ENCODE measurements around the gene LGR4. TPM values are rescaled to one million over a fixed set of nuclear protein-coding genes. Genes with fewer than 3 reads are reported as not detected.

LGR4 gene
- total and polyA plus RNA-seq, 2 experiments from 2014 or later = 22.6 to 99.6 TPM

DNA sequence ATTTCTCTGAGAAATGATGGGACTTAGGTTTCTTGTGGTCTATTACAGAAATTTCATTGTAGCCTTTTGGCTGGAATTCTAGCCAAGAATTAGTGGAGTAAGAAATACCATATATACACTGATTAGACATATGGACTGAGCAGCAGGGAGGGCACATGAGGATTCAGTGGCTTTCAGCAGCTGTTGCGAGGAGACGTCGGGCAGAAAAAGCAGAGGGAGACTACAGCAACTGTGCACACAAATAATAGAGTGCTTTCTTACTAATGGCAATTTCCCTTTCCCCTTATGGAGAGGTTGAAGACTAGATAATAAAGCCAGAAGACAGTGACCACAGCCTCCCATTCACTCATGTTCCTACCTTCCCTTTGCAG is 74.2 kb downstream of the LGR4 start:
- H4K20me1 ChIP-seq (replicated peaks; ENCODE audit: insufficient read depth) = peaks cover 26% of the 10 kb centered on the region
- H3K36me3 ChIP-seq (ENCODE audit: insufficient read depth) = no peaks in the 10 kb centered on the region
- Mint-ChIP-seq H3K27me3 (ENCODE audit: insufficient read depth, low read depth, poor library complexity) (no peaks in the 10 kb centered on the region), H3K27ac (no peak overlapping the region), H3K9me3 (no peaks in the 10 kb centered on the region), H3K4me1 (peaks cover 36% of the 10 kb centered on the region), H3K4me3 (no peak overlapping the region), H3K36me3 (ENCODE audit: low read depth) (no peaks in the 10 kb centered on the region)
- no peak overlapping the region for H3K4me2 ChIP-seq
- H2AFZ ChIP-seq = no peak overlapping the region
- no peaks in the 10 kb centered on the region for H3K9me2 ChIP-seq (ENCODE audit: insufficient read depth)
- no peak overlapping the region for H3K27ac ChIP-seq (ENCODE audit: low read depth)
- no peaks in the 10 kb centered on the region for H3F3A ChIP-seq (replicated peaks; ENCODE audit: low read depth)
- TF ChIP-seq CREB1 (CRISPR knock-in tag; IDR thresholded peaks at IDR 0.05; ENCODE audit: low read depth) (no peak), EZH2 (IDR thresholded peaks at IDR 0.05; ENCODE audit: low read depth, unreplicated experiment) (no peak), CTCF (conservative IDR thresholded peaks at IDR 0.05; ENCODE audit: low read depth in 2 of 2) (no peak), EZH2phosphoT487 (IDR thresholded peaks at IDR 0.05; ENCODE audit: unreplicated experiment) (no peak), ZNF114 (CRISPR knock-in tag; IDR thresholded peaks at IDR 0.05) (no peak), STAT1 (IDR thresholded peaks at IDR 0.05; ENCODE audit: unreplicated experiment) (no peak), ZNF331 (CRISPR knock-in tag; IDR thresholded peaks at IDR 0.05; ENCODE audit: low read depth) (no peak), ETS1 (IDR thresholded peaks at IDR 0.05) (no peak), NANOG (IDR thresholded peaks at IDR 0.05; ENCODE audit: borderline replicate concordance) (no peak), REST (IDR thresholded peaks at IDR 0.05; ENCODE audit: unreplicated experiment) (no peak), POLR2AphosphoS5 (IDR thresholded peaks at IDR 0.05; ENCODE audit: low read depth) (no peak), JUNB (IDR thresholded peaks at IDR 0.05; ENCODE audit: unreplicated experiment) (no peak)
- TF ChIP-seq, protein P1, sequence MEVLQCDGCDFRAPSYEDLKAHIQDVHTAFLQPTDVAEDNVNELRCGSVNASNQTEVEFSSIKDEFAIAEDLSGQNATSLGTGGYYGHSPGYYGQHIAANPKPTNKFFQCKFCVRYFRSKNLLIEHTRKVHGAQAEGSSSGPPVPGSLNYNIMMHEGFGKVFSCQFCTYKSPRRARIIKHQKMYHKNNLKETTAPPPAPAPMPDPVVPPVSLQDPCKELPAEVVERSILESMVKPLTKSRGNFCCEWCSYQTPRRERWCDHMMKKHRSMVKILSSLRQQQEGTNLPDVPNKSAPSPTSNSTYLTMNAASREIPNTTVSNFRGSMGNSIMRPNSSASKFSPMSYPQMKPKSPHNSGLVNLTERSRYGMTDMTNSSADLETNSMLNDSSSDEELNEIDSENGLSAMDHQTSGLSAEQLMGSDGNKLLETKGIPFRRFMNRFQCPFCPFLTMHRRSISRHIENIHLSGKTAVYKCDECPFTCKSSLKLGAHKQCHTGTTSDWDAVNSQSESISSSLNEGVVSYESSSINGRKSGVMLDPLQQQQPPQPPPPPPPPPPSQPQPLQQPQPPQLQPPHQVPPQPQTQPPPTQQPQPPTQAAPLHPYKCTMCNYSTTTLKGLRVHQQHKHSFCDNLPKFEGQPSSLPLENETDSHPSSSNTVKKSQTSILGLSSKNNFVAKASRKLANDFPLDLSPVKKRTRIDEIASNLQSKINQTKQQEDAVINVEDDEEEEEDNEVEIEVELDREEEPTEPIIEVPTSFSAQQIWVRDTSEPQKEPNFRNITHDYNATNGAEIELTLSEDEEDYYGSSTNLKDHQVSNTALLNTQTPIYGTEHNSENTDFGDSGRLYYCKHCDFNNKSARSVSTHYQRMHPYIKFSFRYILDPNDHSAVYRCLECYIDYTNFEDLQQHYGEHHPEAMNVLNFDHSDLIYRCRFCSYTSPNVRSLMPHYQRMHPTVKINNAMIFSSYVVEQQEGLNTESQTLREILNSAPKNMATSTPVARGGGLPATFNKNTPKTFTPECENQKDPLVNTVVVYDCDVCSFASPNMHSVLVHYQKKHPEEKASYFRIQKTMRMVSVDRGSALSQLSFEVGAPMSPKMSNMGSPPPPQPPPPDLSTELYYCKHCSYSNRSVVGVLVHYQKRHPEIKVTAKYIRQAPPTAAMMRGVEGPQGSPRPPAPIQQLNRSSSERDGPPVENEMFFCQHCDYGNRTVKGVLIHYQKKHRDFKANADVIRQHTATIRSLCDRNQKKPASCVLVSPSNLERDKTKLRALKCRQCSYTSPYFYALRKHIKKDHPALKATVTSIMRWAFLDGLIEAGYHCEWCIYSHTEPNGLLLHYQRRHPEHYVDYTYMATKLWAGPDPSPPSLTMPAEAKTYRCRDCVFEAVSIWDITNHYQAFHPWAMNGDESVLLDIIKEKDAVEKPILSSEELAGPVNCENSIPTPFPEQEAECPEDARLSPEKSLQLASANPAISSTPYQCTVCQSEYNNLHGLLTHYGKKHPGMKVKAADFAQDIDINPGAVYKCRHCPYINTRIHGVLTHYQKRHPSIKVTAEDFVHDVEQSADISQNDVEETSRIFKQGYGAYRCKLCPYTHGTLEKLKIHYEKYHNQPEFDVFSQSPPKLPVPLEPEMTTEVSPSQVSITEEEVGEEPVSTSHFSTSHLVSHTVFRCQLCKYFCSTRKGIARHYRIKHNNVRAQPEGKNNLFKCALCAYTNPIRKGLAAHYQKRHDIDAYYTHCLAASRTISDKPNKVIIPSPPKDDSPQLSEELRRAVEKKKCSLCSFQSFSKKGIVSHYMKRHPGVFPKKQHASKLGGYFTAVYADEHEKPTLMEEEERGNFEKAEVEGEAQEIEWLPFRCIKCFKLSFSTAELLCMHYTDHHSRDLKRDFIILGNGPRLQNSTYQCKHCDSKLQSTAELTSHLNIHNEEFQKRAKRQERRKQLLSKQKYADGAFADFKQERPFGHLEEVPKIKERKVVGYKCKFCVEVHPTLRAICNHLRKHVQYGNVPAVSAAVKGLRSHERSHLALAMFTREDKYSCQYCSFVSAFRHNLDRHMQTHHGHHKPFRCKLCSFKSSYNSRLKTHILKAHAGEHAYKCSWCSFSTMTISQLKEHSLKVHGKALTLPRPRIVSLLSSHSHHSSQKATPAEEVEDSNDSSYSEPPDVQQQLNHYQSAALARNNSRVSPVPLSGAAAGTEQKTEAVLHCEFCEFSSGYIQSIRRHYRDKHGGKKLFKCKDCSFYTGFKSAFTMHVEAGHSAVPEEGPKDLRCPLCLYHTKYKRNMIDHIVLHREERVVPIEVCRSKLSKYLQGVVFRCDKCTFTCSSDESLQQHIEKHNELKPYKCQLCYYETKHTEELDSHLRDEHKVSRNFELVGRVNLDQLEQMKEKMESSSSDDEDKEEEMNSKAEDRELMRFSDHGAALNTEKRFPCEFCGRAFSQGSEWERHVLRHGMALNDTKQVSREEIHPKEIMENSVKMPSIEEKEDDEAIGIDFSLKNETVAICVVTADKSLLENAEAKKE (CRISPR knock-in tag; IDR thresholded peaks at IDR 0.05) = no peak
- H3K4me3 ChIP-seq = no peak overlapping the region
- H3K4me1 ChIP-seq (ENCODE audit: insufficient read depth) = peaks cover 38% of the 10 kb centered on the region
- H3K27me3 ChIP-seq (ENCODE audit: insufficient read depth) = no peaks in the 10 kb centered on the region
- DNase-seq (ENCODE audit: low spot score) = no peak
- H3K79me2 ChIP-seq (replicated peaks; ENCODE audit: insufficient read depth) = peaks cover 63% of the 10 kb centered on the region
- no peak for ATAC-seq

Data from GM23338 (cell line).